GM19455 (cell line): ENCODE data around the gene ZNF853.
"Not testable (repeated sequence)": the region's sequence is repeated elsewhere in the genome, so short reads cannot be mapped to it uniquely, and the experiment has no call there.

ENCODE experiments used
- ATAC-seq: cut with Tn5 transposase; IDR thresholded peaks from one replicate; pipeline ENCODE4 v1.9.1; 2021; ENCODE audit not compliant: unreplicated experiment

ZNF853 gene

GRCh38 chr7:6606866-6607583 is 8.4 kb upstream of the ZNF853 start:
- no peak for ATAC-seq

GRCh38 chr7:6607651-6608051 is 7.8 kb upstream of the ZNF853 start:
- no peak for ATAC-seq

DNA sequence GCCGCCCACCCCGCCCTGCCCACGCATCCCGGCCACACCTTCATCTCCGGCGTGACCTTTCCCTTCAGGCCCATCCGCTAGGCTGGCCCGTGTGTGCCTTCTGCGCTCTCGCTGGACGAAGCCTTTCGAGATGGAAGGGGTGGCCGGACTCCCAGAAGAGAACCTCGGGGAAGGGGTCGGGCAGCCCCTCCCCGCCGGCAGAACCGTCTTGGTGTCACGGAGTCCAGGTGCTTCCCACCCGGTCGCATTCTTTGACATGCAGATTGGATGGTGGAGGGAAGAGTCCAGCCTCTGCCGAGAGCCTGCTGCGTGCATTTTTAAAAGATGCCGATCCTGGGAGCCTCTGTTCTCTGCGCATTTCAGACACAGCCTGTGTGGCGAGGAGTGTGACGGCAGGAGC is 7.3 kb upstream of the ZNF853 start:
- no peak for ATAC-seq

GRCh38 chr7:6608794-6609193 is 6.6 kb upstream of the ZNF853 start:
- ATAC-seq: no peak

DNA sequence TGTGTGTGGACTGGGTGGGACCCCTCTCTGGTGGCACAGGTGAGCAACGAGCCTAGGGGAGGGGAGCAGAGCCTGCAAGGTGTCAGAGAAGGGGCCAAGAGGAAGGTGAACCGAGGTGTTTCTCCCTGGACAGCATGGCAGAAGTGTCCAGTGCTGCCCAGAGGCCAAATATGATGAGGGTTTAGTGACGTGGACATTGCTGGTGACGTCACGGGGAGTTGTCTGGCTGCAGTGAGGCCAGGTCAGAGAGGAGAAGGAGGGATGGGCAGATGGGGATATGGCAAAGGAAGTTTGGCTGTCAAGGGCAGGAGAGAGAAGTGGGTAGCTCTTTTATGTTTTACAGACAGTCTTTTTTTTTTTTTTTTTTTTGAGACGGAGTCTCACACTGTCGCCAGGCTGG is 2.6 kb upstream of the ZNF853 start:
- no peak for ATAC-seq

DNA sequence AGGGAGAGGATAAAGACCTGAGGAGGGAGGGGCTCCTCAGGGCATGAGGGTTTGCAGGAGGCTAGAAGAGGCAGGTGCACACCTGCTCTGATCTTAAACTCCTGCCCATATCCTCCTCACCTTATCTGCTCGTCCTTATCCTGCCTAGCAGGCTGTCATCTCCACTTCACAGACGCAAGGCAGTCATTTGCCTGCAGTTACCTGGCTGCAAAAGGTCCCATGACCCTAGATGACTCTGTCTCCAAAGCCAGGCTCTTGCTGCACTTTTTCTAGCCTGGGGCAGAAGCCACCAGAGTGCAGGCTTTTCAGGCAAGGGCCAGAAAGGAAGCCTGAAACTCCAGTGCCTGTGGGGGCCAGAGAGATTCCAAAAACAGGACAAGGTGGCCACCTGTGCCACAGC is 1.7 kb upstream of the ZNF853 start:
- no peak for ATAC-seq

- ATAC-seq: no peak
Observed at GRCh38 chr7:6615723-6616555, 529 bp downstream of the ZNF853 start.

DNA sequence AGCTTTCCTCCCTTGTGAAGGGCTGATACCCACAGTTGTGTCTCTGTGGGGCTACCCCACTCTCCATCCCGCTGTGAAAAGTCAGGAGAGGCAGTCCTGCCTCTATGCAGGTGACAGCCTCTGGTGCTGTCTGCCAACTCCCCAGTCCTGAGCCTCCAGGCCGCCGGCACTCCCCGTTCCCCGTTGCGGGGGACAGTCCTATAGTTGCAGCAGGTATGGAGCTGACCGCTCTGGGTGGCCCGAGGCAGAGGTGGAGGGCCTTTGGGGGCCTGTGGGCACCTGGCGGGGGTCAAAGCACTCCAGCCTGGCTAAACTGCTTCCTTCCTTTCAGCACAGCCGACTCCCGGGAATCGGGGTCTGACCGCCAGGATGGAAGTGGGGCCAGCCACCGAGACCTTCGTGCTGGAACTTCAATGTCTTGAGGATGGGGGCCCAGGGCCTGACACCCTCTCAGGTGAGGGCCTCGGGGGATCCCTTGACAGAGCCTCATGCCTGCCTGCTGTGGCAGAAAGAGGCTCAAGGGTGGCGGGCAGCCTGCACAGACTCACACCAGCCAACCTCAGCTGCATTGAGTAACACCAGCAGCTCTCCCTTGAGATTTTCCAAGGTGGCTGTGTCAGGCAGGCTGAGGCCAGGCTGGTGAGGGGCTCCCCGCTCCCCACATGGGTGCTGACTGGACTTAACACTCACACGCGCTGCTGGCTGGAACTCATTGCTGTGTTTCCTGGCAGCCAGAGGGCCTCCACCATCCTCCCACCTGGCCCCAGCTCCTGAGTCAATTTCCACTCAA is 1.6 kb downstream of the ZNF853 start:
- no peak for ATAC-seq

- ATAC-seq: no peak
Observed at GRCh38 chr7:6618621-6619020, 3.2 kb downstream of the ZNF853 start.

DNA sequence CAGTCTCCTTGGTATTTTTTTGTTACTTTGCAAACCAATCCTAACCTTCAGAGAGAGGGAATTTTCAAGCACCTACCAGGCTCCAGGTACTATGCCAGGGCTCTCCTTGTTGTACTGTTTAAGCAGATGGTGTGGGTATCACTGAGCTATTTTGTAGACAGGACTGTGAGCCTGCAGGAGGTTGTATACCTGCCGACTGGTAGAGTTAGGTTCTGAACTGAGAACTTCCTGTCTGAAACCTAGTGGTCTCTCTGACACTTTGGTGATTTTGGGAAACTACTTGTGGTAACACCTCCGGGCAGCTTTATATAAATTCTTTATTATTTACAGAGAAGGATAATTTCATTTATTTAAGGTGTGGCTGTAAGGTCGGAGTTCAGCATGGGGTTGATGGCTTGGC is 4.6 kb downstream of the ZNF853 start:
- ATAC-seq: no peak

- ATAC-seq: no peak
Observed at GRCh38 chr7:6621195-6622133, 6.1 kb downstream of the ZNF853 start.

DNA sequence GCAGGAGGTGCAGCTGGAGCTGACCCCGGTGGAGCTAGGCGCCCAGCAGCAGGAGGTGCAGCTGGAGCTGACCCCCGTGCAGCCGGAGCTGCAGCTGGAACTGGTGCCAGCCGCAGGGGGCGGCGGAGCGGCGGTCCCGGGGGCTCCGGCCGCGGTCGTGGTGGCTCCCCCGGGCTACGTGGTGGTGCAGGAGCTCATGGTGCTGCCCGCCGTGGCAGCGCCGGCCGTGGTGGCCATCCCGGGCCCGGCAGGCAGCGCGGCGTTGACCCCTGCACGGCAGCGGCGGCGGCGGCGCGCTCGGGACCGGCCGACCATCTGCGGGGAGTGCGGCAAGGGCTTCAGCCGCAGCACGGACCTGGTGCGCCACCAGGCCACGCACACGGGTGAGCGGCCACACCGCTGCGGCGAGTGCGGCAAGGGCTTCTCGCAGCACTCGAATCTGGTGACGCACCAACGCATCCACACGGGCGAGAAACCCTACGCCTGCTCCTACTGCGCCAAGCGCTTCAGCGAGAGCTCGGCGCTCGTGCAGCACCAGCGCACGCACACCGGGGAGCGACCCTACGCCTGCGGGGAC is 6.8 kb downstream of the ZNF853 start:
- ATAC-seq: no peak

DNA sequence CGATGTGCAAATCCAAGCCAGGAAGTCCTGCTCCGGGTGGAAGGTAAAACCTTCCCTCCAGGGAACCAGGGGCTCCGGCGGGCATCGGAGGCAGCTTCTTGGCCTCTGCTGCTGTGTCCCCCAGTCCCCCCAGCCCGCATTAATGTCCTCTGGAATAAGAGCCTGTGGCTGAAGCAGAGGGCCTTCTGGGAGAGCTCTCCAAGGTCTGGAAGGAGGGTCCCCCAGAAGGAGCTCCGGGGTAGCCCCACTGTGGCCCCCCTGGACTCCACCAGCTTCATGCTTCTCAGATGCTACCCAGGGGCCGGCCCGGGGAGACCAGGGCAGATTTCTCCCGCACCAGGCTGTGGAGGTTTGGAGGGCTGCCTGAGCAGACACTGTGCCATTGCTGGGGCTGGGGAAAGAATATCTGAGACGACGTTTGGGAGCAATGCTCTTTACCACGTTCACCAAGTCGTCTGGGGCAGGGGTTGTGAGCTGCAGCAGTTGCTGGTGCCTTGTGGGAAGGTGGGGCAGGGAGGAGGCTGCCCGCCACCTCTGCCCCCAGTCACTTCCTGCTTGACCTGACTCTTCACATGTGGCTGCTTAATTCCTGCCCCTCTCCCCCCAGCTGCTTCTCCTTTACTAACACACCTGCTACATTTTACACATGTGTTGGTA is 8.3 kb downstream of the ZNF853 start:
- no peak for ATAC-seq

- ATAC-seq: no peak
Observed at GRCh38 chr7:6624246-6624611, 8.8 kb downstream of the ZNF853 start.

DNA sequence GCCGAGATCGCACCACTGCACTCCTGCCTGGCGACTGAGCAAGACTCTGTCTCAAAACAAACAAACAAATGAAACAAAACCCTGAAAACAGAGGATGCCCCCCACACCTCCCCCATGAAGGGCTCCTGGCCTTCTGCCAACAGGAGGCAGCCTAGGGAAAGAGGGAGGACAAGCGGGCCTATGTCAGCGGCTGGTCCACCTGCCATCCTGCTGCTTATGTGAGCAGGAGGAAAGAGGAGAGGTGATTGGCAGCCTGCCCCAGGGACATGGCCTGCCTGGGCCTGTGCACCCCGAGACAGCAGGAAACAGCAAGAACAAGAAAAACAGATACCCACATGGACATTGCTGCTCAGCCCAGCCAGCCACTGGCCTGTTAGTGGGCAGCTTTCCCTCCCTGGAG is 12.6 kb downstream of the ZNF853 start:
- no peak for ATAC-seq

DNA sequence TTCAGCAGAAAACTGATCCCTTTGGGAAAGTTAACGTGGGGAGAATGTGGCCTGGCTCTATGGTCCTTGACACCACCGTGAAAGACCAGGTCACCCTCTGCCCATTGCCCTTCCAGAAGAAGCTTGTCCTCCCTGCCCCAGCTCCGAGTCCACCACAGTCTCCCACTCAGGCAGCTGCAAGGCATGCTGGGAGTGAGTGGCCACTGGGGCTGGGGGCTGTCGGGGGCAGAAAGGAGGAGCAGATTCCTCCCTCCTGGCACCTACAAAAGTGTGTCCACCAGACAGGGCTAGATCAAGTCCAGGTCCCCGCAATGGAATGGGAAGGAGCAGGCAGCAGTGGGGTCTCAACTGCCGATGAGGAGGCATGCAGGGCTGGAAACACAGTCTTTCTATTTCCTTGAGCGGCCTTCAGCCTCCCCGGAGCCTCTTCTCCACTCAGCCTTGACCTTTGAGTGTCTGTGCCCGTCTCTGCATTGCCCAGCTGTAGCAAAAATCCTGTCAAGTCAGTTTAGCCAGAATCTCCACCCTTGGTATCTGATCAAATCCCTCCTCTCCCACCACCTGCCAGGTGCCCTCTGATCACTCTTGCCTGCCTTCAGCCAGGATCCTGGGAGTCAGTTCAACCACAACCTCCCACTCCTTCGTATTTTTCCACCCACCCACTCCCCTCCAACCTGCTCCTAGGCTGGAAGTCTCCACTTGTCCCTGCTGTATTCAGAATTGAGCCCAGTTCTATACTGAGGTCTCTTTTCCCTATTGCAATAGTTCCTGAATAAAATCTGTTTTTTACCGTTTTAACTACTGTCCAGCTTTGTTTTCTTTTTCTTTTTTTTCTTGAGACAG is 14.8 kb downstream of the ZNF853 start:
- no peak for ATAC-seq

DNA sequence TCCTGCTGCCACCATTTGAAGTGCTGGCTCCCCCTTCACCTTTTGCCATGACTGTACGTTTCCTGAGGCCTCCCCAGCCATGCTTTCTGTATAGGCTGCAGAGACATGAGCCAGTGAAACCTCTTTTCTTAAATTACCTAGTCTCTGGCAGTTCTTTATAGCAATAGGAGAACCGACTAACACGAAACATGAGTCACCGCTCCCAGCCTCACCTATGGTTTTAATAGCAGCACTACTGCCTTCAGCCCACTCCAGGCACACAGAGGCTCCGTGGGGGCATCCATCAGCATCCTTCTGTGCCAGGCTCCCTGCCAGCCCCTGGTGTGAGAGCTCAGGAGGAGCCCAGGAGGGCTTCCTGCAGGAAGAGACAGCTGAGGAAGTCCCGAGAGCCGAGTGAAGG is 16.2 kb downstream of the ZNF853 start:
- ATAC-seq: no peak

DNA sequence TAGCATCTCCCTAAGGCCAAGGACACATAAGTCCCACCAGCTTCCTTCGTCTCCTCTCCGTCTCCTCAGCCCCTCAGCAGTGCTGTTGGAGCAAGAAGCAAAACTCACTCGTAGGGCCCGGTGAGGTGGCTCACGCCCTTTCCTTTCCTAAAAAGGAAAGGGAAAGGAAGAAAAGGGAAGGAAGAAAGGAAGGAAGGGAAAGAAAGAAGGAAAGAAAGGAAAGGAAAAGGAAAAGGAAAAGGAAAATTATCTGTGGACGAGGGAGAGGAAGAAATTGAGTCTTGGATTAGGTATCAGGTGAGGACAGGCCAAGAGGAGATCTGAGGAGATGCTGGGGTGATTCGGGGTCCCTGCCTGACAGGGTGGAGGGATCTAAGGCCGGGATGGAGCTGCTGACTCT is 18.6 kb downstream of the ZNF853 start:
- ATAC-seq: no peak

GRCh38 chr7:6634971-6635370 is 19.6 kb downstream of the ZNF853 start:
- ATAC-seq: not testable (repeated sequence)
